Astrocyte (in vitro differentiated cells and primary cell): Measurements from ENCODE around the gene OSBPL3.

Source experiments
- CTCF ChIP-seq: IDR thresholded peaks from 2 replicates; pipeline ENCODE4 v1.5.1; 2011; ENCODE audit warnings: low read depth, mild to moderate bottlenecking, inconsistent platforms, low read length, moderate library complexity; ENCODE audit not compliant: insufficient read depth
- EZH2 ChIP-seq: IDR thresholded peaks from 2 replicates; pipeline ENCODE4 v1.6.1; 2012; ENCODE audit warnings: mild to moderate bottlenecking, low read length, inconsistent platforms; ENCODE audit not compliant: insufficient read depth

DNA sequence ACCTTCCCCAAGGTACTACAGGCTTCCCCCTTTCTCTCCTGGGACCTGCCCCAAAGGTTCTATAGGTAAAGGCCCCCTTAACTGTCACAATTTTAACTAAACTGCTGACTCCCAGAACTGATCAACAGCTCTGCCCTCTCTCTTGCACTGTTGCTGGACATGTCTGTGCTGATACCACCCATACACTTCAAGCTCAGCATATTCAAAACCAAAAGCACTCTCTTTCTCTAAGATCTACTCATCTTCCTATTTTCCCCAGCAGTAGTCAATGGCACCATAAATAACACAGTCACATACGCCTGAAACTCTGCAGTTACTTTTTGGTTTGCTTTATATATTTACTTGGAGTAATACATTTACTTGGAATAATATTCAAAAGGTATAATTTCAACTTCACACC is 12.3 kb downstream of the OSBPL3 start:
- TF ChIP-seq CTCF (no peak), EZH2 (no peak)
